Uterus (tissue), 2 donors: ENCODE measurements around the gene THSD4.

Experiments used
- CTCF ChIP-seq, 4 experiments: fragments of 200-600 bp in 2 of 4; fragments of 450-650 bp in 2 of 4; sonication (generic) in 2 of 4; IDR thresholded peaks; one replicate each; pipeline ENCODE4 v1.5.1; 2016 to 2019; ENCODE audit warnings: antibody characterized with exemption in 4 of 4, mild to moderate bottlenecking in 2 of 4, moderate library complexity in 1 of 4
- POLR2A ChIP-seq, 2 donors: fragments of 450-650 bp; IDR thresholded peaks; one replicate each; pipeline ENCODE4 v1.6.1; 2016; ENCODE audit warnings: antibody characterized with exemption in 2 of 2, mild to moderate bottlenecking in 1 of 2, moderate library complexity in 1 of 2

DNA sequence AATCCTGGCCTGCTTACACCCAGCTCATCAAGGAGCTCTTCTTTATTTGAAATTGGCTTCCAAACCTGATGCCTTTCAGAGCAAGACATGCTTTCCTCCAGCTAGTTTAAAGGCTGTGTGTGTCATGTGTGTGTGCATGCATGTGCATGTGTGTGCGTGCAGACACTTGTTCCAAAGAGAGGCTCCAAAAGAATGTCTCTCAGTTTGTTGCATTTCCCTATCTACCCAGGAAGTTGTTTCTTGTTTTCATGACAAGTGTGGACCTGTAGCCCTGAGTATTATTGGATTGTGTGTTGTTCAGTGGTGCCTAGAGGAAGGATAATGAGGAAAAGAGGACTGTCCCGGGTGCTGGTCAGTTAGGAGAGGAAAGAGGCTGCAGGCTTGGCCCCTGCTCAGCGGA is 240.0 kb downstream of the THSD4 start:
- TF ChIP-seq CTCF (IDR thresholded peaks at IDR 0.05) (no peak), POLR2A (IDR thresholded peaks at IDR 0.05) (no peak)
